Endothelial cell of umbilical vein (primary cell): ENCODE data around the gene DDX10. TPM values are rescaled to one million over a fixed set of nuclear protein-coding genes. Genes with fewer than 3 reads are reported as not detected.

Source experiments
- BruUV-seq: library from RNA; stranded (reverse); fragments of 400-500 nt; replicated peaks from 2 replicates; lab custom pipeline; 2021; lab: Mats Ljungman, UMichigan
- CTCF ChIA-PET: fragments of 300-600, 350-600 bp; sonication (Branson Sonifier 250); formaldehyde crosslinking; loops from one replicate; lab custom pipeline; 2021; ENCODE audit warnings: antibody characterized with exemption, inconsistent platforms; lab: Charles Lee
- POLR2A ChIA-PET: fragments of 300-600, 350-600 bp; sonication (Branson Sonifier 250); formaldehyde crosslinking; loops from one replicate; lab custom pipeline; 2021; ENCODE audit warnings: antibody characterized with exemption, inconsistent platforms; lab: Charles Lee
- DNase-seq: peaks from one replicate; pipeline ENCODE4 v3.0.0-alpha.2; 2011; ENCODE audit warnings: low read depth, low spot score
- FAIRE-seq: peaks from 2 replicates; lab custom pipeline; 2011; peaks lifted over from hg19 to GRCh38; lab: Jason Lieb, UNC
- H2AFZ ChIP-seq: 2 replicates; pipeline ENCODE4 v1.6.0; 2012; ENCODE audit warnings: low read depth, low read length, control low read depth, inconsistent platforms
- H3K27ac ChIP-seq: 2 replicates; pipeline ENCODE4 v1.5.1; 2011; ENCODE audit warnings: low read depth, mild to moderate bottlenecking, control low read depth, low read length, moderate library complexity; ENCODE audit not compliant: insufficient read depth
- H3K27me3 ChIP-seq, 2 experiments: 2 replicates each; pipeline versions ENCODE4 v1.6.0 to v1.6.1; 2011; ENCODE audit warnings: low read length in 2 of 2, mixed read lengths in 1 of 2; ENCODE audit not compliant: control insufficient read depth in 2 of 2, insufficient read depth in 2 of 2
- H3K36me3 ChIP-seq, 2 experiments: 2 replicates in 1 of 2; 3 replicates in 1 of 2; pipeline ENCODE4 v1.5.1; 2011; ENCODE audit warnings: low read length in 2 of 2, mild to moderate bottlenecking in 1 of 2, moderate library complexity in 1 of 2; ENCODE audit not compliant: control insufficient read depth in 2 of 2, insufficient read depth in 2 of 2; ENCODE audit errors: extremely low read depth in 1 of 2
- H3K4me1 ChIP-seq: 3 replicates; pipeline ENCODE4 v1.5.1; 2011; ENCODE audit warnings: mild to moderate bottlenecking, low read length; ENCODE audit not compliant: control insufficient read depth, insufficient read depth; ENCODE audit errors: extremely low read depth
- H3K4me2 ChIP-seq: 2 replicates; pipeline ENCODE4 v1.6.1; 2011; ENCODE audit warnings: low read length, control low read depth, mixed read lengths; ENCODE audit not compliant: insufficient read depth
- H3K4me3 ChIP-seq, 3 experiments: fragments of 200-600 bp in 1 of 3; sonication (generic), shearing (Covaris generic) in 1 of 3; replicated peaks in 1 of 3; 2 replicates each; pipeline ENCODE4 v1.5.1; 2011 to 2016; ENCODE audit warnings: control low read depth in 3 of 3, low read length in 3 of 3, mild to moderate bottlenecking in 2 of 3, inconsistent platforms in 1 of 3, low read depth in 1 of 3, moderate library complexity in 1 of 3; ENCODE audit not compliant: insufficient read depth in 1 of 3
- H3K79me2 ChIP-seq: 2 replicates; pipeline ENCODE4 v1.6.0; 2012; ENCODE audit warnings: low read length, inconsistent platforms; ENCODE audit not compliant: control insufficient read depth, insufficient read depth
- H3K9ac ChIP-seq: replicated peaks from 2 replicates; pipeline ENCODE3; 2011; ENCODE audit warnings: low read length, control low read depth; ENCODE audit not compliant: insufficient read depth; ENCODE audit errors: extremely low read depth
- H3K9me1 ChIP-seq: replicated peaks from 3 replicates; pipeline ENCODE4 v1.6.0; 2011; ENCODE audit warnings: mild to moderate bottlenecking, low read length; ENCODE audit not compliant: control insufficient read depth, insufficient read depth; ENCODE audit errors: extremely low read depth
- H3K9me3 ChIP-seq: replicated peaks from 2 replicates; pipeline ENCODE4 v1.5.1; 2012; ENCODE audit warnings: low read length, inconsistent platforms; ENCODE audit not compliant: control insufficient read depth, insufficient read depth
- H4K20me1 ChIP-seq: replicated peaks from 2 replicates; pipeline ENCODE3; 2011; ENCODE audit warnings: mild to moderate bottlenecking, low read length; ENCODE audit not compliant: control insufficient read depth, insufficient read depth; ENCODE audit errors: extremely low read depth
- CTCF ChIP-seq, 2 donors: IDR thresholded peaks; 1 replicate in 1 of 2; 2 replicates in 1 of 2; pipeline ENCODE4 v1.5.1; 2011; ENCODE audit warnings: low read length in 2 of 2, mild to moderate bottlenecking in 2 of 2, moderate library complexity in 2 of 2, control low read depth in 1 of 2, inconsistent platforms in 1 of 2, low read depth in 1 of 2; ENCODE audit not compliant: insufficient read depth in 1 of 2; ENCODE audit errors: extremely low read depth in 1 of 2
- EZH2 ChIP-seq: IDR thresholded peaks from 2 replicates; pipeline ENCODE4 v1.6.1; 2012; ENCODE audit warnings: borderline replicate concordance, low read depth, mild to moderate bottlenecking, moderate library complexity, low read length, inconsistent platforms; ENCODE audit not compliant: severe bottlenecking
- FOS ChIP-seq: IDR thresholded peaks from 2 replicates; pipeline ENCODE4 v1.6.1; 2011; ENCODE audit warnings: mild to moderate bottlenecking, low read length, moderate library complexity, borderline replicate concordance; ENCODE audit not compliant: insufficient read depth
- GATA2 ChIP-seq: IDR thresholded peaks from 2 replicates; pipeline ENCODE4 v1.7.0; 2011; ENCODE audit warnings: low read depth, mild to moderate bottlenecking, moderate library complexity, mixed read lengths, low read length; ENCODE audit not compliant: insufficient read length, insufficient read depth
- JUN ChIP-seq: IDR thresholded peaks from 2 replicates; pipeline ENCODE4 v1.6.1; 2011; ENCODE audit warnings: borderline replicate concordance, low read depth; ENCODE audit not compliant: insufficient read length, insufficient read depth
- MYC ChIP-seq: IDR thresholded peaks from one replicate; pipeline ENCODE4 v1.6.1; 2011; ENCODE audit warnings: mild to moderate bottlenecking, low read depth, low read length
- POLR2A ChIP-seq: IDR thresholded peaks from 2 replicates; pipeline ENCODE4 v1.6.1; 2012; ENCODE audit warnings: low read depth, mild to moderate bottlenecking, control low read depth, low read length
- POLR2AphosphoS5 ChIP-seq: IDR thresholded peaks from 2 replicates; pipeline ENCODE4 v1.6.1; 2012; ENCODE audit warnings: low read depth, mild to moderate bottlenecking, control low read depth, low read length, moderate library complexity; ENCODE audit not compliant: insufficient read depth
- dilution Hi-C: fragments of 300-500 bp; cut with MboI; formaldehyde crosslinking; loops from one replicate; pipeline ENCODE4 v1.15.0; 2019; ENCODE audit warnings: low sequenced_read_pairs; ENCODE audit not compliant: extremely low pct_ligation_motif_present
- intact Hi-C: fragments of 100-400 bp; cut with micrococcal nuclease; formaldehyde crosslinking; loops from one replicate; pipeline ENCODE4 v1.10.0; 2022
- polyA plus RNA-seq, 4 experiments: library from polyadenylated mRNA; depleted of rRNA in 3 of 4; stranded (reverse) in 3 of 4; unstranded in 1 of 4; fragments of >200 nt; gene quantifications; 2 replicates each; pipeline versions ENCODE4 v1.2.1 to v1.2.3, GENCODE V29; 2011 to 2012; ENCODE audit warnings: missing spikeins in 1 of 4
- total RNA-seq: library from RNA; stranded (reverse); gene quantifications from 2 replicates; pipeline ENCODE4 v1.2.3, GENCODE V29; 2021
- TF ChIP-seq, protein P1 (sequence below): IDR thresholded peaks from 2 replicates; pipeline ENCODE4 v1.6.1; 2011; ENCODE audit not compliant: insufficient read depth, insufficient read length

DDX10 gene
- total and polyA plus RNA-seq, 2 donors (not counting 3 experiments of a cell fraction or from before 2014, with no cell fraction given): 29.8 to 35.2 TPM

GRCh38 chr11:108752297-108752751 lies 87.5 kb downstream of the DDX10 start:
- Histone ChIP-seq H3K27ac (no peak overlapping the region), H3K4me3 (no peak overlapping the region), H3K9me1 (peaks cover under 1% of the 10 kb centered on the region), H3K4me1 (no peaks in the 10 kb centered on the region), H3K36me3 (no peaks in the 10 kb centered on the region), H3K4me2 (no peak overlapping the region), H3K79me2 (peaks cover 32% of the 10 kb centered on the region), H3K9me3 (no peaks in the 10 kb centered on the region), H3K9ac (no peak overlapping the region), H4K20me1 (no peaks in the 10 kb centered on the region), H2AFZ (no peak overlapping the region), H3K27me3 (no peaks in the 10 kb centered on the region)
- POLR2A ChIA-PET: no interaction called here
- CTCF ChIA-PET: interaction anchor here (1.0 kb wide), 1 partner anchor 11 kb away, joined by 3 read pairs; no protein-coding TSS in a partner anchor
- intact Hi-C loops (no loop called here), dilution Hi-C loops (no loop called here)
- DNase-seq (no peak), FAIRE-seq (no peak)
- TF ChIP-seq POLR2AphosphoS5 (no peak), GATA2 (no peak), POLR2A (no peak), MYC (no peak), CTCF (IDR thresholded peaks at IDR 0.05; ENCODE audit: extremely low read depth in 1 of 2, insufficient read depth in 1 of 2, low read depth in 1 of 2, low read length in 2 of 2) (no peak), JUN (no peak), FOS (no peak), EZH2 (no peak)
- TF ChIP-seq, protein P1, sequence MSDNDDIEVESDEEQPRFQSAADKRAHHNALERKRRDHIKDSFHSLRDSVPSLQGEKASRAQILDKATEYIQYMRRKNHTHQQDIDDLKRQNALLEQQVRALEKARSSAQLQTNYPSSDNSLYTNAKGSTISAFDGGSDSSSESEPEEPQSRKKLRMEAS: no peak
- no TSS peak for BruUV-seq
